Stimulated activated naive B cell treated with anti-CD40 and anti-IgM and Interleukin-4, amounts not matched to agents 10 μg/mL and 1 μg/mL and 100 μg/mL, for 72 hours (primary cell): ENCODE measurements around the gene BICC1.
A peak's percentile ranks its signal among the peaks of the same experiment; 100 is the strongest.

ENCODE experiments used
- ATAC-seq, 2 donors: fragments of 150-1000 bp; cut with Tn5 transposase; replicated peaks; 2 replicates each; pipeline ENCODE4 v1.10.0; 2021; ENCODE audit warnings: moderate library complexity in 1 of 2
- DNase-seq: peaks from one replicate; pipeline ENCODE4 v3.0.0; 2021
- H3K27ac Mint-ChIP-seq: one replicate; pipeline ENCODE4 v1.8.0; 2022; ENCODE audit warnings: mild to moderate bottlenecking, mixed read lengths
- H3K27me3 Mint-ChIP-seq, 2 donors: one replicate each; pipeline ENCODE4 v1.8.0; 2022; ENCODE audit warnings: mixed read lengths in 2 of 2
- H3K36me3 Mint-ChIP-seq, 2 donors: one replicate each; pipeline ENCODE4 v1.8.0; 2022; ENCODE audit warnings: mixed read lengths in 2 of 2, mild to moderate bottlenecking in 1 of 2
- H3K4me1 Mint-ChIP-seq, 2 donors: one replicate each; pipeline ENCODE4 v1.8.0; 2022; ENCODE audit warnings: mixed read lengths in 2 of 2, mild to moderate bottlenecking in 1 of 2
- H3K4me3 Mint-ChIP-seq, 2 donors: one replicate each; pipeline ENCODE4 v1.8.0; 2022; ENCODE audit warnings: mild to moderate bottlenecking in 2 of 2, mixed read lengths in 2 of 2, moderate library complexity in 1 of 2
- H3K9me3 Mint-ChIP-seq, 2 donors: one replicate each; pipeline ENCODE4 v1.8.0; 2022; ENCODE audit warnings: mixed read lengths in 2 of 2, mild to moderate bottlenecking in 1 of 2

The BICC1 gene

DNA sequence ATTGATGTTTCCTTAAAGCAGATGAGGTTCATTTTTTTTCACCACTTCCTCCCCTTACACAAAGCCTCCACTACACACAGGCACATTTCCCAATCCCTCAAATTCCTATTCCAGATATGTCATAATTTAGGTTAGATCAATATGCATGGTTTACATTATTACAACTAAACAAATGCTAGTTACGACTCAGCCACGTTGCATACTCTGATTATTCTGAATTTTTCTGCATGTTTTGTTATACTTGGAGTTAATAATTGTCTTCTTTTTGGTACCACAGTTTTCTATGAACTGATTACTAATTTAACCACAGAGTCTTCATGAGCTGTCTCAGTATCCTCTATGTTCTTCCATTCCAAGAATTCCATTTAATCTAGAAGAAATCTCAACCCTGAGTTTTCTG, 4.4 kb upstream of the BICC1 start:
- Mint-ChIP-seq H3K36me3 (no peaks in the 10 kb centered on the region), H3K4me1 (peaks cover 4 to 8% of the 10 kb centered on the region in 2 donors), H3K4me3 (no peak overlapping the region), H3K9me3 (no peaks in the 10 kb centered on the region), H3K27ac (no peak overlapping the region), H3K27me3 (peaks cover 10 to 20% of the 10 kb centered on the region in 2 donors)
- no peak for DNase-seq
- ATAC-seq = no peak

DNA sequence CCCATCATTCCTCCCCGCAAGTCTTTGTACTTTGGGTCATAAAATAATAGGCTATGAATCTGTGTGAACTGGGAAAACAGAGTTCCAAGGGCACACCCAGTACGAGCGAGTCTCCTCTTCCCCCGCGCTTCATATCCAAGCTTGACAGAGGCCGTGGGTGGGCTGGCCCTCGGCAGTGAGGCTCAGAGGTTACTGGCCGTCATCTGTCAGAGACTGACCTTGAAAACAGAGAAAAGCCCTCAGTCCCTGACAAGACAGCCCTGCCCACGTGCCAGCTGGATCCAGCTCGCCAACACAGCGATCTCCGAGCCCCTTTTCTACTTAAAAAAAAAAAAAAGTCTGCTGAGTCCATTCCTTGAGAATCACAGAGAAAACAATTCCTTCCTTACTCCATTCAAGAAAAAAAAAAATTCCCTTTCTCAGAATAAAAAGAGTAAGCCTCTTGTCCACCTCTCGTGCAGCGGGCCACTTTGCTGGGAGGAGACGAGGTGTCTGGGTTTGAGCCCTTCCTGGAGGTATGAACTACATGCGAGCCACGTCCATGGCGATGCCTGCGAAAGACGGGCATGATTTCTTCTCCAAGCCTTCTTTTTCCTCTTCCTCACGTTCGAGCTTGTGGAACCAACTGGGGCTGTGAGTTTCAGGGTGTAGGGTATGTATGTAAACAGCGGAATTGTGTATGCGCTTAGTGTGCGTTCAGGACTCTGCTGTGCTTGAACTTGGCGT, 744 bp upstream of the BICC1 start:
- peaks cover 6 to 14% of the 10 kb centered on the region in 2 donors for H3K4me1 Mint-ChIP-seq
- H3K4me3 Mint-ChIP-seq = peak overlapping the region; percentile 72 to 73
- H3K36me3 Mint-ChIP-seq = no peaks in the 10 kb centered on the region
- H3K27me3 Mint-ChIP-seq = peaks cover 15 to 20% of the 10 kb centered on the region in 2 donors
- H3K27ac Mint-ChIP-seq = no peak overlapping the region
- ATAC-seq (peak in 1 of 2 donors; percentile 25), DNase-seq (no peak)
- H3K9me3 Mint-ChIP-seq = no peaks in the 10 kb centered on the region

DNA sequence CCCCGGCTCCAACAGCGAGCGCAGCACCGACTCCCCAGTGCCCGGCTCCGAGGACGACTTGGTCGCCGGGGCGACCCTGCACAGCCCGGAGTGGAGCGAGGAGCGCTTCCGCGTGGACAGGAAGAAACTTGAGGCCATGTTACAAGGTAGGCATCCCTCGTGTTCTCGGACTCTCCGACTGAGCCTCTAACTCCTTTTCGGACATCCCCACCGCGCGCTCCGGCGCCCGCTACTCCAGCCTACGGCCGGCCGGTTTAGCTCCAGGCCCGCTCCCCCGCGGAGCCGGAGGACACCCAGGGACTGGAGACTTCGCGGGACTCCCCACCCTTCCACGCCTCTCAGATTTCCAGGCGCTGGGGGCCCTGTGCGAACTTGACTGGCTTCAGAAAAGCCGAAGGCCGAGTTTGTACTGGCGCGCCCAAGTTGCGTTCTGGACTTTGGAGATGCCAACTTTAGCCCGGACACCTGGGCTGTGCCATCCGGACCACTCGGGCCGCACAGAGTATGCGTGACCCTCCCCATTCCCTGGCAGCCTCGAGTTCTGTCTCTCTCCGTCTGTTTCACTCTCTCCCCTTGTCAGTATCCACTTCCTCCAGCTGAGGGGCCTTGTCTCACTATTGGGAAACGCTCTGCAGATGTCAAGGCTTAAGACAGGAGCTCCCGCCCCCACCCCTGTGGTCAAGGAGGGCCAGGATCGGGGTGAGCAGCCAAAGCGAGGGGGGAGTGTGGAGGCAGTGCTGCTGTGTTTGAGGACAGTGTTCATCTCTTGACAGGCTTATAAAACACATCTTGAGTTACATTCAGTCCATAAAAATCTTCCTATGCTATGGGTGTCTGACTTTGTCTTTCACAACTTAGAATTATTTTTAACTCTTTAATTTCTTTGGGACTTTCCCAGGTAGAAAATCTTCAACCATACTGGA, 777 bp downstream of the BICC1 start:
- Mint-ChIP-seq H3K4me1 (peaks cover 6 to 14% of the 10 kb centered on the region in 2 donors), H3K4me3 (peak overlapping the region; percentile 74 to 79), H3K27me3 (peaks cover 22 to 23% of the 10 kb centered on the region in 2 donors), H3K27ac (peak overlapping the region; percentile 26), H3K9me3 (no peaks in the 10 kb centered on the region), H3K36me3 (no peaks in the 10 kb centered on the region)
- peak; percentile 27 to 32 for ATAC-seq
- DNase-seq = peak; percentile 1

DNA sequence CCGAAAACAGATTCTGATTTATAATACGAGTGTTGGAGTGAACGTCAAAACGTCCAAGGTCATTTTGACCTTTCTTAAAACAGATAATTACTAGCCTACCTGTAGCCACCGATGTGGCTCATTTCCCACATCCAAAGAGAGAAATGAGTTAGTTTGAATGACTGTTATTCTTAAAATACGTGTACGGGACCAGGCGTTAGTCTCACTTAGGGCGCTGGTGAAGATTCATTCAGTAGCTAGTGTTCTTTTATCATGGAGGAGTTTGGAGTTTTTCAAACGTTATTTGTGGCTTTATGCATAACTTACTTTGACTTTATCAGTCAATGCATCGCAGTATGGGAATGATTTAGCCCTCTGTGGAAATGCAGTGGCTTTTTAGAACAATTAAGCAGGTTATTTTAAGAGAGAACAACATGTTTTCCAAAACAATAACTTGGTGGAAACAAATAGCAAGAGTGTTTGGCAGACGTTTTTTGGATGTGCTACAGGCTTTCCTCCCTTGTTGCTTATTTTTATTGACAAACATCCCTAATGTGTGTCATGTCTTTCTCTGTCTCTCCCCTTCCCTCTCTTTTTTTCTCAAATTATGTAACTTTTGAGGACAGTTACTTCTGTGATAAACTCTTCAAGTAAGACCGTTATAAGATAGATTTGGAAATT, 1.6 kb downstream of the BICC1 start:
- no peaks in the 10 kb centered on the region for H3K36me3 Mint-ChIP-seq
- peaks cover 6 to 14% of the 10 kb centered on the region in 2 donors for H3K4me1 Mint-ChIP-seq
- DNase-seq (no peak), ATAC-seq (no peak)
- no peak overlapping the region for H3K27ac Mint-ChIP-seq
- H3K27me3 Mint-ChIP-seq = peaks cover 22 to 25% of the 10 kb centered on the region in 2 donors
- no peaks in the 10 kb centered on the region for H3K9me3 Mint-ChIP-seq
- H3K4me3 Mint-ChIP-seq = no peak overlapping the region

DNA sequence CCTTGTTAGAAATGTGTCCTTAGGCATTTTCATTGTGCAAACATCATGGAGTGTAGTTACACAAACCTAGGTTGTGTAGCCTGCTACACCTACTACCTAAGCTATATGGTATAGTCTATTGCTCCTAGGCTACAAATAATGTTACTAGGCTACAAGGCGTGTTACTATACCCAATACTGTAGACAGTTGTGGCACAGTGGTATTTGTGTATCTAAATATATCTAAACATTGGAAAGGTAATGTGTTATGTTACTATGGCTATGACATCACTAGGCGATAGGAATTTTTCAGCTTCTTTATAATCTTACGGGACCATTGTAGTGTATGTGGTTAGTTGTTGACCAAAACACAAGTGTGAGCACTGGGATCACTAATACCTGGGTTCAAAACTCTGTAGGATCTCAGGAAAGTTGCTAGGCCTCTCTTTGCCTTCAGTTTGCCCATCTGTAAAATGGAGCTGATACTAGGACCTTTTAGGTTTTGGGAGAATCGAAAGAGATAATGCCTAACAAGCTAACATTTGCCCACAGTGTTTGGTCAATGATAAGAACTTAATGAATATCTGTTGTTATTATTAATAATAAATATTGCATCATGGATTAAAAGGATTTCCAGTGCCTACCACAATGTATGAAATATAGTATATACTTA, 2.7 kb downstream of the BICC1 start:
- Mint-ChIP-seq H3K27me3 (peaks cover 22 to 31% of the 10 kb centered on the region in 2 donors), H3K36me3 (no peaks in the 10 kb centered on the region), H3K27ac (no peak overlapping the region), H3K4me1 (peaks cover 6 to 14% of the 10 kb centered on the region in 2 donors), H3K4me3 (no peak overlapping the region), H3K9me3 (no peaks in the 10 kb centered on the region)
- DNase-seq = no peak
- no peak for ATAC-seq

DNA sequence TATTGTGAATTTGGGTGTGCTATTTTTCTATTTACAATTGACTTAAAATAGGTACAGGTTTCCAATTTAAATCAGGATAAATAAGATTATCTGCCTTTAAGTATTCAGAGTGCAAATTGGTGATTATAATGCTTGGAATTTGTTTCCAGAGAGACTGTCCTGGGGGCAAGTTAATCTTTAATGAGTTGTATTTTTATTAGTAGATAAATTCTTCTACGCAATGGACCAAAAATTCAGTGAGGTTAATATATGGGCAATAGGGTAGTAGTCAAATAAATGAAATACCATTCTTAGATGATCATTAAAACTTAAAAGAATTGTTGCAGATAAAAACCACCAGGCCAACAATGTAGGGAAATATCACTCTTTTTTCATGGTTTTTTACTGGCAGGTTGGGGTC, 3.4 kb downstream of the BICC1 start:
- DNase-seq (no peak), ATAC-seq (no peak)
- H3K4me1 Mint-ChIP-seq = peaks cover 6 to 14% of the 10 kb centered on the region in 2 donors
- no peaks in the 10 kb centered on the region for H3K36me3 Mint-ChIP-seq
- no peak overlapping the region for H3K4me3 Mint-ChIP-seq
- no peak overlapping the region for H3K27ac Mint-ChIP-seq
- no peaks in the 10 kb centered on the region for H3K9me3 Mint-ChIP-seq
- H3K27me3 Mint-ChIP-seq = peaks cover 22 to 31% of the 10 kb centered on the region in 2 donors

DNA sequence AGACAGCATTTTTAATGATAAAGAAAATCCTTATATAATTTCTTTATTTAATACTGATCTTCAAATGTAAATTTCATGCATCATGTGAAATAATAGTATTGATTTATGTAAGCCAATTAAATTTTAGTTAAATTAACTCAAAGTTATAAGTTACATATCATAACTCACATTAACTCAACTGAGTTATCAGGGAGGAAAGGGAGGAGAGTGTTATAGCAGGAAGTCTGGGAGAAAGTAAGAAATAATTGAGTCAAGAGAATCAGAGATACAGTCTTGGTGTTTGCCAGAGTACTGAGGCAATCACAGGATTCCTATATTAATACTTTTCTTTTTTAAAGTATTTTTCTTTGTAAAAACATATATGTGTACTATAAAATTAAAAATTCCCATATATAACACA, 4.0 kb downstream of the BICC1 start:
- DNase-seq = no peak
- Mint-ChIP-seq H3K27me3 (peaks cover 22 to 33% of the 10 kb centered on the region in 2 donors), H3K4me1 (peaks cover 6 to 14% of the 10 kb centered on the region in 2 donors), H3K36me3 (no peaks in the 10 kb centered on the region), H3K4me3 (no peak overlapping the region), H3K9me3 (no peaks in the 10 kb centered on the region), H3K27ac (no peak overlapping the region)
- ATAC-seq = no peak

DNA sequence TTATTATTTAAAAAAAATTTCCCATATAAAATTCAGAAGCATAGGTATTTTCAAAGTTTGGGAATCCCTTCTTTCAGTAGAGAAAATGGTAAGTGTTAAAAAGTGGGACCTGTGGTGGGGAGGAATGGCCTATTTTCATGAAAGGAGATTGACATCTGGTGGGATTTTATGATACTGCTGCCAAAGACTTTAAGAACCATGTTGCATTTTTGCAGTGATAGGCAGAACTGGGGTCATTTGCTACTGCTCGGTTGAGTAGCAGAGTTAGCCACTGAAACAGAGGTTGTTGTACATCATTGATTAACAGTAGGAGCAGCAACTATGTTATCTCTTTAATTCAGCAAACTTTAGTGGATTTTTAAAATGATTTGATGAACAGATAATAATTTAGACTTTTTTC, 4.4 kb downstream of the BICC1 start:
- H3K27ac Mint-ChIP-seq = no peak overlapping the region
- H3K9me3 Mint-ChIP-seq = no peaks in the 10 kb centered on the region
- no peaks in the 10 kb centered on the region for H3K36me3 Mint-ChIP-seq
- peaks cover 6 to 13% of the 10 kb centered on the region in 2 donors for H3K4me1 Mint-ChIP-seq
- peaks cover 21 to 33% of the 10 kb centered on the region in 2 donors for H3K27me3 Mint-ChIP-seq
- ATAC-seq (no peak), DNase-seq (no peak)
- H3K4me3 Mint-ChIP-seq = no peak overlapping the region

DNA sequence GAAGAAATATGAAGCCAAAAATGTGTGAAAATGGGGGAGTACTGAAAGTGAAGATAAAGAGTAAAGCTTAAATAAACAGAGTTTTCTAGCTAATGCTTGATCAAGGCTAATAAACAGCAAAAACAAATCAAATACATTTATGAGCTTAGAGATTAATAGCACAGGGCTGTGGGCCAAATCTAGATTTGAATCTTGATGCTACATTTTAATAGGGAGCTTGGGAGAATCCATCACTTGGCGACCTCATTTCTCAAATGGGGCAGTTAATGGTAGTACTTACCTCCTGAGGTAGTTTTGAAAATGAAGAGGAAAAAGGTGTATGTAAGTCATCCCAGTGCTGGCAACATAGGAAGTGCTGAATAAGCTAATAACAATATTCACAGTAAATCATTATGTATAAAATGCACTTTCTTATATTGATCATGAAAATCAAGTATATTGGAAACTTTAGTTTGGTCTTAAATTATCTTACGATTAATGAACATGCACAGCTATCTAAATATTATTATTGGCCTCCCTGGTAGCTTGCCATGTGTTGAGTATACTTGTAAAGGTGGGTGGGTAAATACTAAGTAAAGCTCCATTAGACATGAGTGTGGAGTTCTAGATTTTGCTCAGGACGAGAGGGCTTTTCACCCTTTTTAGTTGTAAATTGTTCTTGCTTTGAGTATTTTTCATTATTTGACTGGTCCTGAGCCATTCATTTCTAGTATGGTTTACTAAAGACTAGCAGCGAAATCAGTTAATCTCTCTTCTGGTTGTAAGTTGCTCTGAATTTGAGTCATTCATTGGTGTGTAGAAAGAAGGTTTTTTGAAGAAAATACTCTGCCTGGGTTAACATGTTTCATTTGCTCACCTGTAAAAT, 5.1 kb downstream of the BICC1 start:
- H3K36me3 Mint-ChIP-seq = no peaks in the 10 kb centered on the region
- peaks cover 3 to 7% of the 10 kb centered on the region in 2 donors for H3K4me1 Mint-ChIP-seq
- H3K27ac Mint-ChIP-seq = no peak overlapping the region
- no peak for ATAC-seq
- peaks cover 21 to 28% of the 10 kb centered on the region in 2 donors for H3K27me3 Mint-ChIP-seq
- H3K4me3 Mint-ChIP-seq = no peak overlapping the region
- peaks cover 0 to 3% of the 10 kb centered on the region in 2 donors for H3K9me3 Mint-ChIP-seq
- DNase-seq = no peak

DNA sequence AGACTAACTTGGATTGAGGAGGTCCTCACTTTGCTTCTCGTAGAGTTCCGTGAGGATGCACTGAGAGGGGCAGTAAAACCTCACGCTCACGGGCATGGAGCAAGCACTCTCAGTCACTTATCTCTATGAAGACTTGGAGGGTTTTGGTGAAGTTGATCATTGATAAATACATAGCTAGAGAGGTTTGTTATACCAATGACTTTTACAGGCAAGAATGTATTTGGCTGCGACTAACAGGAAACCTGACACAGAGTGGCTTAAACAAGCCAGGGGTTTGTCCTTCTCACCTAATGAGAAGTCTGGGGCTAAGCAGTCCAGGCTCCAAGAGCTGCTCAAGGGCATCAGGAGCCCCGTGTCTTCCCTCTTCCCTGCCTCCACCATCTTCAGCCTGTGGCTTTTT, 6.1 kb downstream of the BICC1 start:
- Mint-ChIP-seq H3K9me3 (peaks cover 0 to 3% of the 10 kb centered on the region in 2 donors), H3K4me1 (peaks cover 0 to 2% of the 10 kb centered on the region in 2 donors), H3K4me3 (no peak overlapping the region), H3K27me3 (peaks cover 18 to 23% of the 10 kb centered on the region in 2 donors), H3K27ac (no peak overlapping the region), H3K36me3 (no peaks in the 10 kb centered on the region)
- DNase-seq (no peak), ATAC-seq (no peak)

DNA sequence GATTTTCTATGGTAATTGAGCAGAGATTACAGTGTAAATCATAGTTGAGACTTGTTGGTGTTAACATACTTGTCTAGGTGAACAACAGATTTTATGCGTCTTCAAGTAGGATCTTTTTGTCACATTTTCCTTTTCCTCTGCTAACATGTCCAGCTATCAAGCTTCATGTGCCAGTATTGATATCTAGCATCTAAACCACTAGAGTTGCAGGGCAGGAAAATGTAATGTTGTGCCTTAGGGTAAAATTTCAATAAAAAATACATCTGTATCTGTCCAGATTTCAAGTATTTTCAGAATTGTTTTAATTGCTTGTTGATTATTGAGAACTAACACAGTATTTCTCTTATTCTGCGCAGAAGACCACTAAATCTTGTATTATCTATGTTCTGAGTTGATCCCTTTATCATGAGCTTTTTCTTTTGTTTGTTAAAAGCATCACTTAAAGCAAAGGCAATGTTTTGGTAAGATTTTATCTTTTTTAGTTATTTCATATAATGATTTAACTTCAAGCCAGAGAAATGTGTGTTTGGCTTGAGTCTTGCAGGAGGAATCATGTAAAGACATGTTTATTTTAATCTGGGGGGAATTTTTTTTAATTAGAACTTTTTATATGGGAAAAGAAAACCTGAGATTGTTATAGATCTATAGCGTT, 16.5 kb downstream of the BICC1 start:
- ATAC-seq = no peak
- Mint-ChIP-seq H3K27me3 (peaks cover 5 to 6% of the 10 kb centered on the region in 2 donors), H3K9me3 (no peaks in the 10 kb centered on the region), H3K4me3 (no peak overlapping the region), H3K4me1 (no peaks in the 10 kb centered on the region), H3K36me3 (no peaks in the 10 kb centered on the region), H3K27ac (no peak overlapping the region)
- DNase-seq = no peak

DNA sequence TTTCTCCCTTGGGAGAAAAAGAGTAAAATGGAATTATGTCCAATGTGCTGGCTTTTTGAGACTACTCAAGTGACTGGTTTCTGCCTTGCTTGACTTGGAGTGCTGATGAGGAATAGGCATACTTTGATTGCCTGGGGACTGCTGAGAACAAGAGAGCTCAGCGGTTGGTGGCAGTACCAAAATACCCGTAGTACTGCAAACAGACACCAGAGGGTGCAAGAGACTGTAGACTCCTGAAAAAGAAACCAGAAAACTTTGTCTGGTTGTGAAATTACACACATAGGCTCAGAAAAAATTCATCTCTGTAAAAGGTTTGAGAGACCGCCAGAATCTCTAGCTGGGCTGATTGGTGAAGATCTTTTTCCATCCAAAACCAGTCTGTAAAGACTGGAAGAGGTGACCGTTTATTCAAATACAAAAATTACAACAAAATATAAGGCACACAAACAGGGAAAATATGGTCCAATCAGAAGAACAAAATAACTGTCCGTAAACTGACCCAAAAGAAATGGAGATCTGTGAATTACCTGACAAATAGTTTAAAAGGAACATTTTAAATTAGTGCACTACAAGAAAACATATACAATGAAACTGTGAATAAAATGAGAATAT, 18.5 kb downstream of the BICC1 start:
- Mint-ChIP-seq H3K4me3 (no peak overlapping the region), H3K27ac (no peak overlapping the region), H3K27me3 (peaks cover 5 to 6% of the 10 kb centered on the region in 2 donors), H3K36me3 (no peaks in the 10 kb centered on the region), H3K4me1 (no peaks in the 10 kb centered on the region), H3K9me3 (peaks cover 5 to 6% of the 10 kb centered on the region in 2 donors)
- DNase-seq (peak; percentile 21), ATAC-seq (peak; percentile 69 to 81)
